Amniotic stem cell (primary cell): ENCODE measurements around the gene IGLL1.
"Not testable (repeated sequence)": the region's sequence is repeated elsewhere in the genome, so short reads cannot be mapped to it uniquely, and the experiment has no call there.

Experiments used
- DNase-seq: peaks from one replicate; lab custom pipeline; 2025; lab: John Stamatoyannopoulos, UW

Gene IGLL1

GRCh38 chr22:23579870-23580575, at the start of gene IGLL1:
Gene IGLL1, minus strand, starts transcription at chr22:23580290. Its CDS starts 100 bp downstream, at chr22:23580190.
- no peak for DNase-seq

GRCh38 chr22:23628056-23628743, 48.1 kb upstream of the IGLL1 start:
- DNase-seq, result not testable (repeated sequence)

GRCh38 chr22:23627401-23628055, 47.4 kb upstream of the IGLL1 start:
- DNase-seq, result not testable (repeated sequence)

DNA sequence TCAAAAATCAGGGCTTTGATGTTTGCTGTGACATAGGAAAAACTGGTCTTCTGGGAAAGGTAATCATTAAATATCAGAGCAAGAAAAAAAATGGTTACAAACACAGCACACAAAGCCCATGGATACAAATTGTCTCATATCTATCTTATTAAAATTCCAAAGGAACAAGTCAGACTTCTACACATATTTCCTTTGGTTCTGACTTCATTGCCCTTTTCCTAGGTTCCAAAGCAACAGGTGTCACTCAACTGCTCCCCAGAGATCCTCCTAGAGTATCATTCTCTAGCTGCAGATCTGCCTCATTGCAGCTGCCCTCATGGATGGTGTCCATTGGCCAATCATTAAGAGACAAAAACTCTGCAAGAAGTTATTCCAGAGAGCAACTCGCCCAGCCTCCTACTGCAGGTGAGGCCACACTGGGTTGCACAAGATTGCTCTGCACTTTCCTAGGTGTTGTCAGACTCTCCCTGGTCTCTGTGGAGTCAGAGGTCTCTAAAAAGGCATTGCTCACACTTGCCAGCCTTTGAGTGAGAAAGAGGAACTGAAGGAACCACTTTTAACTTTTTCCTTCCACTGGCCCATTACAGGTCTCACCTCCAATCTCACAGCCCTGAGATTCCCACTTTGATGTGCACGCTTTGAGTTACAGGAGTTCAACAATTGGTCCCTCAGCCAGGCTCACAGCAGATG, 46.3 kb upstream of the IGLL1 start:
- no peak for DNase-seq

DNA sequence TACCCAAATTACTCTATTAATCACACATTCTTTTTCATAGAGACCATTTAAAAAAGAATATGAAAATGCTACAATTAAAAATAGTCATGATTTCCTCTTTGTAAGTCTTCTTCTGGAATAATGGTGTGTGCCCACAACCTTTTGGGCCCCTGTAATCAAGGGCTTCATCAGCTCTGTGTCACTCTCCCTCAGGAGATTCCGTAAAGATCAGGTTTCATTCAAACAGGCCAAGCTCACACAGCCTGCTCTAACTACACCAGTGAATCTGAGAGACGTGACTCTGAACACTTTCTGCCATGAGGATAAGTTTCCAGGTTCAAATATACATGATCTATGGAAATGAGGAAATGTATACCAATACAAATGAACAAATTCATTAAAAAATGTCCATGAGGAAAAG, 42.5 kb upstream of the IGLL1 start:
- DNase-seq, result no peak

- DNase-seq, result not testable (repeated sequence)
Measured at GRCh38 chr22:23621916-23622315, 41.8 kb upstream of the IGLL1 start.

DNA sequence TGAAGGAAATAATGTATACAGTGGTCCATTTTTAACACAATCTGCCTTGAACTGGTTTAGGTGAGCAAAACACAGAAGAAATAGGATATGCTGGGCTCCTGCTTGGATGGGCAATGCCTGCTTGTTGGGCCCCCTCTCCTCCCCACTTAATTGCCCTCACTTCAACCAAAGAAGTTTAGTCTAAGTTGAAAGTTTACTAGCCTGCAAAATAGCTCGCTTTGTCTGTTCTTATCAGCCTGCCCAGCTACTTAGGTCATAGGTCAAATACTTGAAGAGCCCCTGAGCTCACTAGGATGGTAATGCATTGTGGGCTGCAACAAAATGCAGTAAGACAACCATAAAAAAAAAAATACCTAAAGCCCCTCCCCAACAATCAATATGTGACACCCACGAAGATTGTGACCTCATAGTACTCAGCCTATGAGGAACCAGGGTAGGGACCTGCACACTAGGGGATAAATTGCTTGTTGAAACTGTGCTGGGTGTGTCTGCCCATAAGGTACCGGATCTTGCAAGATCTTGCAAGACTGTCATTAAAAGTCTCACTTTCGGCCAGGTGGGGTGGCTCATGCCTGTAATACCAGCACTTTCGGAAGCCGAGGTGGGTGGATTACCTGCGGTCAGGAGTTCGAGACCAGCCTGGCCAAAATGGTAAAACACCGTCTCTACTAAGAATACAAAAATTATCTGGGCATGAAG, 41.1 kb upstream of the IGLL1 start:
- DNase-seq, result no peak

DNA sequence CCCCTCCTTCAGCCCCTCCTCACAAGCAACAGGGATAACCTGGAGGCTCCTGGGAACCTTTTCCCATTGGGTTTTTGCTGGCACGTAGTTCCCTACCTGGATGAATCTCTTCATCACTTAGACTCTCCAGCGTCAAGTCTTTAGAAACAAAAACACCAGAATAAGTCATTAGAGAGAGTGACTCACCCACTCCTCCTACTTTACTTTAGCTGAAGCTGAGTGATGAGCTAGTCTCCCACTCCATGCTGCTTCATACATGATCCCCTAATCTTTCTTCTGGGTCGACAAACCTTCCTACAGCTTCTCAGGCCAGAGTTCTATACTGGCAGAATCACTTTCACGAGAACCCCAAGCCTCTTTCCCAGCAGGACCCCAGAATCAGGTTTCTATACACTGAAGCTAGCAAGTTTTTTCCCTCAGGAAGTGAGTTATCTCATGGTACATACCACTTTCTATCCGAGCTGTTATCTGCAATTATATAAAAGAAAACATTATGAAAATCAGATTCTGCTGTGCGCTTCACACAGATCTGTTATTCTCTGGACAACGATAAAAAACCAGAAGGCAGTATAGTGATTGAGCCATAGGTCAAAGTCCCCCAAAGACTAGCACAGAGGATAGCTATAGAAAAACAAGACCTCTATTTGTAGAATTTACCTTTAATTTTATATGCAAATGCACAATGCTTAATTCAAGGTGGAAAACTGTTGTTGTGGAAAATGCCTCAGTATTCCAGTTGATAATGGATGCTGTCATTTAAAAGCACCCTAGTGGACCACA, 33.3 kb upstream of the IGLL1 start:
- no peak for DNase-seq

DNA sequence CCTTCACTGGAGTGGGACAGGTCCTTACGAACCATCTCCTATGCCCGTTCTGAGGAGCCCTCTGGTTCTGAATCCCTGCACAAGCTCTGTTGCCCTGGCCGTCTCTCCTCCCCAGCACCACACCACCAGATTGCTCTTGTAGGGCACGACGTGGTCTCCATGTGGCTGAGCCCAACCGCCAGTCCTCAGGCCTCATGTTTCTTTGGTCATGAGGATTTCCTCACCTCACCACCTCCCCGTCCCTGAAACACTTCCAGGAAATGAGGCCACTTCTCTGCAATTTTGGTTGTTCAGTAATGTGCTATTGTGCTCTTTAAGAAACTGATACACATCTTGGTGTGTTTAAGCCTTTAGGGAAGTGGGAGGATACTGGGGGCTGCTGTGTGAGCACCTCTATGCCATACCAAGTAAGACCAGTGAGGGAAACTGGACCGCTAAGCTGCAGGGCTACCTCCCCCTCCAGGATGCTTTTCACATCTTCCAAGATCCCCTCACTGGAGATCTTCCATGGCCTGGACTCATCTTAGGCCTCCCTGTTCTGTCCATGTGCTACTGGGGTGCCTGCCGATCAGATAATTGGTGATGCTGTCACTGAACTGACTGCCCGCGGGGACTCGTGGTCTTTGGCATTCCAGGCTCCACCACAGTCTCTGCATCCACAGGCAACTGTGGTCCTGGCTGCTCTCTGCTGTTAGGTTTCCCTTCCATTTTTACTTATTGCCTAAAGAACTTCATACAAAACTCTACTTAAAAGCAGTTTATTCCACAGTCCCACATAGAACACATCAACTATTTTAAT, 30.1 kb upstream of the IGLL1 start:
- DNase-seq, result no peak

DNA sequence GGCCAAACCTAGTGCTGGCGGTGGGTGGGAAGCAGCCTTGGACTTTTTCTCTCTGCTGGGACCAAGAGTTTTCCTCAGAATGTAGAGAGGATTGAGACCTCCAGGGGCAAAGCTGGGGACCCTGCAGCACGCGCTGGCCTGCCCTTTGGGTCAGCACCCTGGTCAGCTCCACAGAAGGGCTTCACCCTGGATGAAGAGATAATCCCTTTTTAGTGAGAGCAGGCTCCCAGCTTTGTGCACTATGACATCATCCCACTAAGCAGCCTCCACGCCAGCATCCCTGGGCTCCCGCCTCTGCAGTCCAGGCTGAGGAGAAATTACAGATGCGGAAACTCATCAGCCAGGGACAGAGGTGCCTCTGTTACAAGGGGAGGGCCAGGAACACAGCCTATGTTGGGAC, 28.5 kb upstream of the IGLL1 start:
- DNase-seq, result no peak

DNA sequence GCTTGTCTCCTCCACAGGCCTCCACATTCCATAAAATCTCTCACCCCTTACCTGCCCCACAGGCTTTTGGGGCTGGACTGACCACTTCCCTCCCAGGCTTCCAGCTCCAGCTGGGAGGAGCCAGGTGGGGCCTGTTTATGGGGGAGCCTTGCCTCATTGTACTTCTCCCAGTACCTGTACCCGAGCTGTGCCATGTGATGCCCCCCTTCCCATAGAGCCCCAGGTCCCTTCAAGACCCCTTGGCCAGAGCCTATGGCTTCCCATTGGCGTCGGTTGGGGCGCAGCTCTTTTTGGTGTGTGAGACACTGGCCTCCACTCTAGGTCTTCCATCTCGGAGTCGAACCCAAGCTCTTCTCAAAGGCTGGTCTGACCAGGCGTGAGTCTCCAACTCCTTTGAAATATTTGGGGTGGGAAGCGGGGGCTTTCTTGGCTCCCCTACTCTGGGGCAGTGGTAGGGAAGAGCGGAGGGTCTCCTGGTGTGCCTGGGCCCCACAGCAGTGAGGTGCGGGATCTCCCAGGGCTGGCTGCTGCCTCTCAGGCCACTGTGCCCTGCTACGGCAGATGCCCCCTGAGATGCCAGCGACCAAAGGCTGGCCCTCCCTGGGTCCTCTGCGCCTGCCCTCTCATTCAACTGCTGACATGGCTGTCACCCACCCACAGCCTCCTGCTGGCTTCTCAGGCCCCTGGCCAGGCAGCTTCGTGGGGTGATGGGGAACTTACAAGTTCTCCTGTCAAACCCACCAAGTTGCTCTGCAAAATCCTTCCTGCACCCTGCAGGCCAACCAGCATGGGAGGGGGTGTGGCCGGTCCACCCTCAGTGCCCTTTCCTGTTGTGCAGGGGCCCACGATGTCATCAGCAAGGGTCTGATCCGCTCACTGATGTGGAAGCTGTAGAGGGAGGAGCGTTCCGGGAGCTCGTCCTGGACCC, 26.4 kb upstream of the IGLL1 start:
- no peak for DNase-seq

GRCh38 chr22:23604939-23605712, 25.0 kb upstream of the IGLL1 start:
- DNase-seq, result no peak

- no peak for DNase-seq
Measured at GRCh38 chr22:23603266-23603665, 23.2 kb upstream of the IGLL1 start.

DNA sequence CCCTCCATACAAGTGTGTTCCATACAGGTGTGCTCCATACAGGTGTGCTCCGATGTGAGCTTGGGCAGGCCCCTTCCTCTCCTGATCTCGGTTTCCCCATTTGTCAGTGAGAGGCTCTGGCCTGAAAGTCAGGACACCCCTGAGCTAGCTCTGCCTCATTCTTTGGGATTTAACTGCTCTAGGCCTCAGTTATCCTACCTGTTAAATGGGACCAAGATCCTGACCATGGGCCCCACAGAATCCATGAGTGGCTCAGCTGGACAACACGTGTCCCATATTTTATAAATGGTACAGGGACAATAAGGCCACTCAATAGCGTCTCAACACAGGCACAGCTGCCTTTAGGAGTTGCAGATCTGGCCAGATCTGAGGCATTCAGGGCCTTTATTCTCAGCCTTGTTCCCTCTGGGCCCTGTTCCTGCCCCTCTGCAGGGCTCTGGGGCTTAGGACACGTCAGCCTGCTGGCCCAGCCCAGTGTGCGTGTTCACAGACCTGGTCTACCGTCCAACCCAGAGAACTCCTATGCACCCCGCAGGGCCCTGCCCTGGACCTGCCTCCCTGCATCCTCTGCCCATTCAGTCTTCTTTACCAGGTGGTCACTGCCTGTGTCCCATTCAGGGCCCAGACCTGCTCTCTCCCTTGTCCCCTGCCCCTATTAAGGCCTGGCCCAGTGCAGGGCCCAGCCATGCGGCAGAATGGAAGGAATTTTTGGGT, 18.9 kb upstream of the IGLL1 start:
- no peak for DNase-seq

GRCh38 chr22:23597576-23598268, 17.6 kb upstream of the IGLL1 start:
- DNase-seq, result not testable (repeated sequence)

DNA sequence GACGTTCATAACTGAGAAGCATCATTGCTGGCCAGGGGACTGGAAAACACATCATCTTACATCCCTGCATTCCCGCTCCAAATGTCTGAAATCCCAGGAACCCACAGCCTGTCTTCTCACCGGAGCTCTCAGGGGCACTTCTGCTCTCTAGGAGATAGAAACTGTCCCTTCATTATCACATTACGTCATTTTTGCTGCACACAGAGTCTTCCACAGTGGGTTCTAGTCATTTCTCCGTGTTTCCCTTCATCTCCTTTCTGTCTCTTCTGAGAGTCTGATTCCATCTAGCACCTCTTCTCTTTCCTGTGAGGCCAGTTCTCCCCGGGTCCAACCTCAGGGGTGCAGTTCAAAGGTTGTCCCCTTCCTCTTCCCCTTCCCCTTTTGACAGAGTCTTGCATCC, 15.8 kb upstream of the IGLL1 start:
- DNase-seq, result not testable (repeated sequence)

DNA sequence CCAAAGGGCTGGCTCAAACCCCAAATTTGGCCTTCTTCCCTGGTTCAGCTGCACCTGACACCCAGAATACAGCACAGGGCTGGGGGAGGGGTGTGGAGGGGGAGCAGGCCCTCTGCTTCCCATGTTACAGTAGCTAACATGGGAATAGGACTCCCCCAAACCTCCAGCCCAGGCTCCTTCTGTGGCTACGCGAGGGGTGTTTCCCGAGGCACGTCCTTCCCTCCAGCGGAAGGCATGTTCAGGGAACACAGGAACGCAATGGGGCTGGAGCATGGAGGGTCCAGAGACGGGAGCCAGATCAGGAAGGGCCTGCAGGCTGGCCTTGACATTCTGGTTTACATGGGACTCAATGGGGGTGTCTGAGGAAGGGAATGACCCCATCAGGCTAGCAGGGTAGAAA, 11.8 kb upstream of the IGLL1 start:
- DNase-seq, result no peak
